Measurements from ENCODE around the gene KXD1.
A peak's percentile ranks its signal among the peaks of the same experiment; 100 is the strongest.
"Not testable (repeated sequence)": the region's sequence is repeated elsewhere in the genome, so short reads cannot be mapped to it uniquely, and the experiment has no call there.

KXD1 gene

GRCh38 chr19:18580311-18580710 lies 22.6 kb downstream of the KXD1 start:
- DNase-seq (ENCODE audit: low spot score) = no peak

- DNase-seq (ENCODE audit: low spot score) = no peak
These were observed 28.6 kb downstream of the KXD1 start for GRCh38 chr19:18586306-18586705.

GRCh38 chr19:18587561-18587960 lies 29.9 kb downstream of the KXD1 start:
- no peak for DNase-seq (ENCODE audit: low spot score)

- no peak for DNase-seq (ENCODE audit: low spot score)
These were observed 30.4 kb downstream of the KXD1 start for GRCh38 chr19:18587962-18588610.

- peak; percentile 89 for DNase-seq (ENCODE audit: low spot score)
These were observed 31.1 kb downstream of the KXD1 start, which contains the start of gene REX1BD for GRCh38 chr19:18588611-18589379. Gene REX1BD, plus strand, starts transcription at chr19:18588798. Its CDS starts 4 bp downstream, at chr19:18588802.

GRCh38 chr19:18589380-18590272 lies 32.0 kb downstream of the KXD1 start:
- peak; percentile 83 for DNase-seq (ENCODE audit: low spot score)

GRCh38 chr19:18590273-18591272 lies 32.9 kb downstream of the KXD1 start:
- peak; percentile 12 for DNase-seq (ENCODE audit: low spot score)

- DNase-seq (ENCODE audit: low spot score) = no peak
These were observed 34.2 kb downstream of the KXD1 start for GRCh38 chr19:18591735-18592385.

GRCh38 chr19:18592732-18593131 lies 35.1 kb downstream of the KXD1 start:
- not testable (repeated sequence) for DNase-seq (ENCODE audit: low spot score)

- DNase-seq (ENCODE audit: low spot score) = peak; percentile 38
These were observed 35.9 kb downstream of the KXD1 start for GRCh38 chr19:18593367-18594095.

- peak; percentile 96 for DNase-seq (ENCODE audit: low spot score)
These were observed 36.6 kb downstream of the KXD1 start for GRCh38 chr19:18594096-18594823.

GRCh38 chr19:18594824-18595373 lies 37.2 kb downstream of the KXD1 start:
- DNase-seq (ENCODE audit: low spot score) = no peak

- DNase-seq (ENCODE audit: low spot score) = no peak
These were observed 37.8 kb downstream of the KXD1 start for GRCh38 chr19:18595475-18595874.

- DNase-seq (ENCODE audit: low spot score) = peak; percentile 60
These were observed 39.1 kb downstream of the KXD1 start for GRCh38 chr19:18596752-18597157.

GRCh38 chr19:18597809-18598660 lies 40.4 kb downstream of the KXD1 start:
- peak; percentile 20 for DNase-seq (ENCODE audit: low spot score)

- DNase-seq (ENCODE audit: low spot score) = no peak
These were observed 41.8 kb downstream of the KXD1 start for GRCh38 chr19:18599485-18599884.

- not testable (repeated sequence) for DNase-seq (ENCODE audit: low spot score)
These were observed 43.2 kb downstream of the KXD1 start for GRCh38 chr19:18600692-18601397.

Data from AG08396 (cell line).